GM18858 (cell line): ENCODE measurements around the gene SERPINA3.
"Not testable (repeated sequence)": the region's sequence is repeated elsewhere in the genome, so short reads cannot be mapped to it uniquely, and the experiment has no call there.

ENCODE experiments used
- ATAC-seq: cut with Tn5 transposase; IDR thresholded peaks from one replicate; pipeline ENCODE4 v1.9.1; 2021; ENCODE audit not compliant: unreplicated experiment

Gene SERPINA3

DNA sequence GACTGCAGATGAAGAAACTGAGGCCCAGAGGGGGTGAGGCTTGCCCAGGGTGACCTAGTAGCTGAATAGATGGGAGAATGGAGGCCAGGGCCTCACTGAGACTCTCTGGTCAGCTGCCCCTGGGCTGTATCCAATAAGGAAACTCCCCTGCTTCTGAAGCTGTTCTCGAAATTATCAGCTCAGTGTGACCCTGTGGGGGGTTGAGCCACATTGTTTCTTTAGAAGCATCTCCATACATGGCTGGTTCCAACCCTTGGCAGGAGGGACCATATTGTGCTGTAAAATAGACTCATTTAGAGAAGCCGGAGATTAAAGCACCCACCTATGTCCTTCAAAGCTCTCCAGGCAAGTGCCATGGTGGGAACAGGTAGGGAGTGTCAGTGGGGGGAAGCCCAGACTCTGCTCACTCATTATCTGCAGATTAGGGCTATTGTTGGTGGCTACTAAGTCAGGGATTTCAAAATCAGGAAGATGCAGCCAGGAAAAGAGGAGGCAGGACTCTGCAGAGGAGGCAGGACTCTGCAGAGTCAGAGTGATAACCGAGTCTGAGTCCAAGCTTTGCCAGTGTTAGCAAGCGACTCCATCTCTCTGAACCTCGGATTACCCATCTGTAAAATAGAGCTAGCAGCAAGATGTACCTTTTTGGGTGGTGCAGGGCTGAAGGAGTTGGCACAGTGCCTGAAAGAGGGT lies 27.5 kb upstream of the SERPINA3 start:
- ATAC-seq = no peak

GRCh38 chr14:94586635-94587034 lies 25.6 kb upstream of the SERPINA3 start:
- ATAC-seq = no peak

DNA sequence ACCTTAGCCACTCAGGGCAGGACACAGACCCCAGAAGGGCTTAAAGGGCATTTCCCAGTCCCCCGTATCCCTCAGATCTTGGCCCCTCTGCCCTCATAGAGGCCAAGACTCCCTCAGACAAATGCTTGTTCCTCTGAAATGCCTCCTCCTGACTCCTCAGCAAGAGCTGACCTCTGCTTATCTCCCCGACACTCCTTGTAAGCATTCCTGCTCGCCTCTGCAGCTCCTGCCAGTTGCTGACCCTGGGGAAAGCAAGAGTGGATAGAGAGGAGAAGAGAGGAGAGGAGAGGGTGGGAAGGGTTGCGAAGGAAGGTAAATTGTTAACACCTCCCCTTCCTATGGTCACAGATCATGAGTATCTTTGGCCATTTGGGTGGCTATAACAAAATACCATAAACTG lies 23.9 kb upstream of the SERPINA3 start:
- no peak for ATAC-seq

DNA sequence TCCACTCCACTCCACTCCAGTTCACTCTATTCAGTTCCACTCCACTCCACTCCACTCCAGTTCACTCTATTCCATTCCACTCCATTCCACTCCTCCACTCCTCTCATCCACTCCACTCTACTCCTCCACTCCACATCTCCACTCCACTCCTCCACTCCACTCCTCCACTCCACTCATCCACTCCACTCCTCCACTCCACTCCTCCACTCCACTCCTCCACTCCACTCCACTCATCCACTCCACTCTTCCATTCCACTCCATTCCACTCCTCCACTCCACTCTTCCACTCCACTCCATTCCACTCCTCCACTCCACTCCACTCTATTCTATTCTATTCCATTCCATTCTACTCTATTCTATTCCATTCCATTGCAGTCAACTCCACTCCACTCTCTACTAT lies 21.1 kb upstream of the SERPINA3 start:
- no peak for ATAC-seq

GRCh38 chr14:94591871-94592270 lies 20.3 kb upstream of the SERPINA3 start:
- ATAC-seq = no peak

DNA sequence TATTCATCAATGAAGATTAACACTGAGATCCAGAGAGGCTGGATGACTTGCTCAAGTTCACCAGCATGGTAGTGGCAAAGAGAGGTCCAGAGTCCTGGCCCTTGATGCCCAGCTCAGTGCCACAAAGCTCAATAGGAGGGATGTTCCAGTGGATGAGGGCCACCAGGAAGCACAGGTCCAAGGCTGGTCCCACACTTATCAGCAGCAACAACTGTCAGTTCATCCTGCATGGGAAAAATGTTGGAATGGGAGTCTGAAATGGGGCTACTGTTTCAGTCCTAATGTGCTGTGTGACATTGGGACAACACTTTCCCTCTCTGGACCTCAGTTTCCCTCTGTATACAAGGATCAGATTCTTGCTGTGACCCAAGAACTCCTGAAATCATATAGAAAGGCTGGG lies 19.7 kb upstream of the SERPINA3 start:
- no peak for ATAC-seq

GRCh38 chr14:94593376-94593748 lies 18.8 kb upstream of the SERPINA3 start:
- ATAC-seq = no peak

- no peak for ATAC-seq
Measured at GRCh38 chr14:94593749-94594431, 18.3 kb upstream of the SERPINA3 start.

GRCh38 chr14:94594441-94594840 lies 17.8 kb upstream of the SERPINA3 start:
- no peak for ATAC-seq

DNA sequence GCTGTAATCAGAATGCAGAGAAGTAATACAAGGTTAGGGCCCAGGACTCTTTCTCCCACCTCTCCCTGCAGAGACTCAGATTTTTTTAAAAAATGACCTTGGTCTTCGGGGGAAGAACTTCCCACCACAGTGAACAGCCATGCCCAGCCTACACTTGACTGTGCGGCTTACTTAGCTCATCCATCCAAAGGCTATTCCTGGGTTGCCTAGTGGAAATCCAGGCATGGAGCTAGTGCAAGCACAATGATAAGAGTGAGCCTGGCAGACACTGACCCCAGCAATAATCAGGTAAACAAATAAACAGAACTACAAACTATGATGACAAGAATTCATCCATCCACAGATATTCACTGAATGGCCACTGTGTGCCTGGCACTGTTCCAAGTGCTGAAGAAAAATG lies 16.3 kb upstream of the SERPINA3 start:
- no peak for ATAC-seq

- ATAC-seq = no peak
Measured at GRCh38 chr14:94596361-94596760, 15.8 kb upstream of the SERPINA3 start.

DNA sequence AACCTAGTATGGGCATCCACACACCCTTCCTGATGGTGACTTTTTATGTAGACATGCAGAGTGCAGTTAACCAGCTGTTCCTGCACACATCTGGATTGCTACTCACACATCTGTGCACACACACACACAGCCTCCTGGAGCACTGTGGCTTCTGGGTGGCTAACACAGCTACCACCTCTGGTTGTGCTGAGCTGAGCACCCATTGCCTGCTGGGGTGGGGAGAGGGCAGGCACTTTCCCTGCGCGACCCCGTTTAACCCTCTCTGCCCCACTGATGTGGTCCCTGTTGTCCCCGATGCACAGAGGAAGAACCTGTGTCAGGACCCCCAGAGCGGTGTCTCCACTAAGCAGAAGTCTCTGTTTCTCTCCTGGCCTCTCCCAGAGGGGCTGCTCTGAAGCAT lies 14.4 kb upstream of the SERPINA3 start:
- no peak for ATAC-seq

GRCh38 chr14:94598506-94598815 lies 13.7 kb upstream of the SERPINA3 start:
- ATAC-seq = no peak

- ATAC-seq = no peak
Measured at GRCh38 chr14:94598816-94599655, 13.2 kb upstream of the SERPINA3 start.

DNA sequence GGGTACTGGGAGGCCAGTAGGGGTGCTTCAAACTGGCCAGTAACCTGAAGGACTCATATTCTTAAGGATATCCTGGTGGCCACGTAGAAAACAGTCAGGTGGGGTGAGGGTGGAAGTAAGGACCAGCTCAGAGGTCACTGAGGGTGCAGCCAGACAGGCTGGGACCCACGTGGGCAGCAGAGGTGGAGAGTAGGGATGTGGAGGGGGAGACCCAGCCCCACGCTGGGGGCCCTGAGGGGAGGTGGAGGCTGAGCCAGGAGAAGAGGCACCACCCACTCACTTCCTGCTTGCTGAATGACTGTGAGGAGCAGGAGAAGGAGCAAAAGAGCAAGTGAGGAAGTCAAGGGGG lies 12.6 kb upstream of the SERPINA3 start:
- ATAC-seq = no peak

- no peak for ATAC-seq
Measured at GRCh38 chr14:94600148-94600545, 12.0 kb upstream of the SERPINA3 start.

DNA sequence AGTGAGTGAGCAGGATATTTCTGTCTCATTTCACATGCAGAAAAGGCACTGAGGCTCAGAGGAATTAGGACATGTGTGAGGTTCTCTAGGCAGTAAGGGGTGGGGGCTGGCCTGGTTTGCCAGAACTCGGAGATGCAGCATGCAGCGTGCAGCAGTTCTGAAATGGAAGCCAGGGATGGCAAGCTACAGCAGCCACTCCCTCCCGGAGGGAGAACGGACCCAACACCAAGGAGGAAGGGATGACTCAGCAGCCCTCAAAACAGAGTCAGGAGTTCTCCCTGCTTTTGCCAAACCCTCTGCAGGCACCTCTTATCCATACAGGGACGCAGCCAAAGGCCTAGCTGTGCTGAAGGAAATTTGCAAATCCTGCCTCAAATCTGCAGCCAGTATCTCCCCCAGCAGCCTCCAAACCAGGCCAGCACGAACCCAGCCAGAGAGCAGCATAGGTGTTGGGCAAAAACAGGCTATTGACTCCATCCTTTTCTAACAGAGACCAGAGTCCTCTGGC lies 10.3 kb upstream of the SERPINA3 start:
- ATAC-seq = no peak

DNA sequence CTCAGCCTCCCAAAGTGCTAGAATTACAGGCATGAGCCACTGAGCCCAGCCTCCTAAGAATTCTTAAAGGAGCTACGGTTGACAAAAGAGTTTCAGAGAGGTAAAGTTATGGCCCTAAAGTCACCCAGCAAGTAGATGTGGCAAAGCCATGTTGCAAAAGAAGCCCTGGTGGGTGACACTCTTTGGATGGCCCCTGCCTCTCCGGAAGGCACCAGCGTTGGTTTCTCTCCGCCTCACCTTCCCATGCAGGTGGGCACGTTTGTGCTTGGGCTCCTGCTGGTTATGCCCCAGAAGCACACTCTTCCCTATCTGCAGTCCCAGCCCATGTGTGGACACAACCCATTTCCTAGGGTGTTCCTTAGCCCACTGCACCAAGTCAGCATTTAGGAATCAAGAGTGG lies 9.5 kb upstream of the SERPINA3 start:
- ATAC-seq = no peak

GRCh38 chr14:94605361-94605760 lies 6.8 kb upstream of the SERPINA3 start:
- ATAC-seq = no peak

- not testable (repeated sequence) for ATAC-seq
Measured at GRCh38 chr14:94608966-94609365, 3.2 kb upstream of the SERPINA3 start.

DNA sequence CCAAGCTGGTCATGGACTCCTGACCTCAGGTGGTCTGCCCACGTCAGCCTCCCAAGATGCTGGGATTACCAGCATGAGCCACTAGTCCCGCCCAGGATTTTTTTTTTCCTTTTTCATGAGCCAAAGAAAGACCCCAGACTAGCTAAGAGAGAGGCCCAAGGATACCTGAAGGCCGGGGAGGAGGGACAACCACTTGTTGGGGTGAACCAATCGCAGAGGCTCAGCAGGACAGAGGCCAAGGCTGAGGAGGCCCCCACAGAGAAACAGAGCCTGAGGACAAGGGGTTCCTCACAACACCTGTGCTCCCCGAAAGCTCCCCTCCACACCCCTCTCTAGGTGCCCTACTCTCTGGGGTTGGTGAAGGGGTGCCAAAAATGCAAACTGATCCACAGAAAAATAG lies 1.0 kb upstream of the SERPINA3 start:
- no peak for ATAC-seq
